ENCODE results near the gene ACOXL. TPM values are rescaled to one million over a fixed set of nuclear protein-coding genes. Genes with fewer than 3 reads are reported as not detected.

The ACOXL gene
- total RNA-seq, 2 experiments from 2014 or later, result not detected

DNA sequence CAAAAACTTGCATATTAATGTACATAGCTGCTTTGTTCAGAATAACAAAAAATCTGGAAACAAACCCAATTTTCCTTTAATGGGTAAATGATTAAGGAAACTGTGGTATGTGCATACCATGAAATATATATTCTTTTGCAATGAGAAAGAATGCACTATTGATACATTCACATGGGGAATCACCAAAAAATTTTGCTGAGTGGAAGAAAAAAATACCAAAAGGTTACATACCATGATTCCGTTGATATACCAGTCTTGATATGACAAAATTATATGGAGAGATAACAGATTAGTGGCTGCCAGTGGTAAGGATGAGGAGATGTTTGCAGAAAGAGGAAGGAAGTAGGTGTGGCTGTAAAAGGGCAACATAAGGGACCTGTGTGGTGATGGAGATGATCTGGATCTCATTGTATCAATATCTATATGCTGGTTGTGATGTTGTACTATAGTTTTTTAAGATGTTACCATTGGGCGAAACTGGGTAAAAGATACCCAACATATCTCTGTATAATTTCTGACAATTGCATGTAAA is 333.8 kb downstream of the ACOXL start:
- POLR2A ChIA-PET, result no interaction called here
- H3K4me3 ChIP-seq (ENCODE audit: low read length), result no peak overlapping the region
- Mint-ChIP-seq H3K27me3 (no peaks in the 10 kb centered on the region), H3K27ac (no peak overlapping the region), H3K36me3 (ENCODE audit: low read depth) (no peaks in the 10 kb centered on the region), H3K4me1 (ENCODE audit: low read depth) (peaks cover 5% of the 10 kb centered on the region), H3K9me3 (no peaks in the 10 kb centered on the region), H3K4me3 (no peak overlapping the region)
- intact Hi-C loops (cut with DNase I, micrococcal nuclease), result no loop called here
- no peaks in the 10 kb centered on the region for H3K4me1 ChIP-seq (ENCODE audit: insufficient read depth, low read length)
- H3K9me3 ChIP-seq (ENCODE audit: control insufficient read depth in 1 of 2, insufficient read depth in 1 of 2, low read length in 2 of 2), result no peaks in the 10 kb centered on the region
- ATAC-seq (ENCODE audit: poor library complexity) (no peak), DNase-seq (no peak)
- TF ChIP-seq, protein P1, sequence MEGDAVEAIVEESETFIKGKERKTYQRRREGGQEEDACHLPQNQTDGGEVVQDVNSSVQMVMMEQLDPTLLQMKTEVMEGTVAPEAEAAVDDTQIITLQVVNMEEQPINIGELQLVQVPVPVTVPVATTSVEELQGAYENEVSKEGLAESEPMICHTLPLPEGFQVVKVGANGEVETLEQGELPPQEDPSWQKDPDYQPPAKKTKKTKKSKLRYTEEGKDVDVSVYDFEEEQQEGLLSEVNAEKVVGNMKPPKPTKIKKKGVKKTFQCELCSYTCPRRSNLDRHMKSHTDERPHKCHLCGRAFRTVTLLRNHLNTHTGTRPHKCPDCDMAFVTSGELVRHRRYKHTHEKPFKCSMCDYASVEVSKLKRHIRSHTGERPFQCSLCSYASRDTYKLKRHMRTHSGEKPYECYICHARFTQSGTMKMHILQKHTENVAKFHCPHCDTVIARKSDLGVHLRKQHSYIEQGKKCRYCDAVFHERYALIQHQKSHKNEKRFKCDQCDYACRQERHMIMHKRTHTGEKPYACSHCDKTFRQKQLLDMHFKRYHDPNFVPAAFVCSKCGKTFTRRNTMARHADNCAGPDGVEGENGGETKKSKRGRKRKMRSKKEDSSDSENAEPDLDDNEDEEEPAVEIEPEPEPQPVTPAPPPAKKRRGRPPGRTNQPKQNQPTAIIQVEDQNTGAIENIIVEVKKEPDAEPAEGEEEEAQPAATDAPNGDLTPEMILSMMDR (IDR thresholded peaks at IDR 0.05), result no peak
- CTCF ChIA-PET, result no interaction called here
- H3K27ac ChIP-seq (ENCODE audit: low read depth in 1 of 2, low read length in 2 of 2), result no peak overlapping the region
- H3K36me3 ChIP-seq (ENCODE audit: insufficient read depth, low read length), result no peaks in the 10 kb centered on the region
- H3K27me3 ChIP-seq (ENCODE audit: control insufficient read depth in 1 of 2, insufficient read depth in 2 of 2, low read length in 2 of 2), result no peaks in the 10 kb centered on the region

DNA sequence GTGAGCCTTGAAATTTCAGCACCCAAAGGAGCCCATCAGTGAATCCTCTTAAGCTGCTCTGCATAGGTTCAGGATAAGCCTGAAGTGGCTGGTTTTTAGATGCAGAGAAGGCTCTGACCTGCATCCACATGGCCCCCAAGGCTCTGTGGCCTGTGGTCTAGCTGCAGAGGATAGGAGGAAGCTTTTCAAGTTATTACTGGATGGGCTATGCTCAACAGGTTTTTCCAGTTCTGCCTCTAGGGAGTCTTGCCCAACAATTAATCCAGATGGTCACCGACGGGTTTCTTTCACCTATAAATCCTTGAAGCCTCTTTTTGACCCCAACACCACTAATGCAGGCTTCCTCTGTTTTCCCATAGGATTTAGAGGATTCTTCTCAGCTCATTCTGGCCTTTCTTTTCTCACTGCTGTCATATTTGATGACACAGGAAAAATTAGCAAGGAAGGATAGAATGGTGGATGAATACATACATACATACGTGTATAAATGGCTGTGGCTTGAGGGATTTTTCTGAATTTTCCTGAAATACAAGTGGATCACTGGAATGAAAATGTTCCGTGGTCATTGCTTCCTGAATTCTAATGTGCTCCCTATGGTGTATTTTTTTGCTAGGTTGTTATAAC is 336.2 kb downstream of the ACOXL start:
- H3K27ac Mint-ChIP-seq, result no peak overlapping the region

DNA sequence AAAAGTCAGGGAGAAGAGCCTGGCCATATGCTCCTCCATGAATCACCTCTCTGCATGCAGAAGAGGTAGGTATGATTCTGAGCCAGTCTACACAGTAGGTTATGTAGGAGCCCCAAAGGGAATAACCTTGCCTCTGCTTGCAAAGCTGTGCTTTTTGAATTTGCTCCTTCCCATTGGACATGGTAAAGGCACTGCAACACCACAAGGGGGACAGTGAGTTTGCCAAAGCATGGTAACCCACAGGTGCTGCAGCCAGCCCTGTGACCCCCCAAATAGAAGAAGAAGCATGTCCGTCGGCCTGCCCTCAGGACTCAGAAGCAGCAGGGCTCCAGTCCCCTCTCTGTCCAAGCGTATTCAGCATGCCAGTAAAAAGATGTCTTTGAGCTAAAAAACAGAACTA is 337.3 kb downstream of the ACOXL start:
- H3K4me1 Mint-ChIP-seq (ENCODE audit: low read depth), result peaks cover 5% of the 10 kb centered on the region
- peaks cover 5% of the 10 kb centered on the region for H3K27me3 Mint-ChIP-seq
- H3K4me3 Mint-ChIP-seq, result no peak overlapping the region
- no peaks in the 10 kb centered on the region for H3K27me3 ChIP-seq (ENCODE audit: control insufficient read depth in 1 of 2, insufficient read depth in 2 of 2, low read length in 2 of 2)
- DNase-seq (no peak), ATAC-seq (ENCODE audit: poor library complexity) (no peak)
- POLR2A ChIA-PET, result no interaction called here
- CTCF ChIA-PET, result no interaction called here
- no peaks in the 10 kb centered on the region for H3K36me3 ChIP-seq (ENCODE audit: insufficient read depth, low read length)
- no peak overlapping the region for H3K27ac Mint-ChIP-seq
- H3K9me3 Mint-ChIP-seq, result peaks cover 6% of the 10 kb centered on the region
- no peaks in the 10 kb centered on the region for H3K9me3 ChIP-seq (ENCODE audit: control insufficient read depth in 1 of 2, insufficient read depth in 1 of 2, low read length in 2 of 2)
- TF ChIP-seq, protein P1 (IDR thresholded peaks at IDR 0.05), result no peak
- no peaks in the 10 kb centered on the region for H3K4me1 ChIP-seq (ENCODE audit: insufficient read depth, low read length)
- no peaks in the 10 kb centered on the region for H3K36me3 Mint-ChIP-seq (ENCODE audit: low read depth)
- no peak overlapping the region for H3K4me3 ChIP-seq (ENCODE audit: low read length)
- no peak overlapping the region for H3K27ac ChIP-seq (ENCODE audit: low read depth in 1 of 2, low read length in 2 of 2)
- intact Hi-C loops (cut with DNase I, micrococcal nuclease), result no loop called here

More for the DNA sequence above, 336.2 kb downstream of the ACOXL start:
- no peaks in the 10 kb centered on the region for H3K9me3 Mint-ChIP-seq
- H3K4me3 ChIP-seq (ENCODE audit: low read length), result no peak overlapping the region
- DNase-seq (no peak), ATAC-seq (ENCODE audit: poor library complexity) (no peak)
- H3K27me3 Mint-ChIP-seq, result peaks cover 5% of the 10 kb centered on the region
- TF ChIP-seq, protein P1 (IDR thresholded peaks at IDR 0.05), result no peak
- no peaks in the 10 kb centered on the region for H3K9me3 ChIP-seq (ENCODE audit: control insufficient read depth in 1 of 2, insufficient read depth in 1 of 2, low read length in 2 of 2)
- H3K27ac ChIP-seq (ENCODE audit: low read depth in 1 of 2, low read length in 2 of 2), result no peak overlapping the region
- intact Hi-C loops (cut with DNase I, micrococcal nuclease), result no loop called here
- no peaks in the 10 kb centered on the region for H3K4me1 ChIP-seq (ENCODE audit: insufficient read depth, low read length)
- H3K36me3 ChIP-seq (ENCODE audit: insufficient read depth, low read length), result no peaks in the 10 kb centered on the region
- H3K27me3 ChIP-seq (ENCODE audit: control insufficient read depth in 1 of 2, insufficient read depth in 2 of 2, low read length in 2 of 2), result no peaks in the 10 kb centered on the region
- no peaks in the 10 kb centered on the region for H3K36me3 Mint-ChIP-seq (ENCODE audit: low read depth)
- H3K4me1 Mint-ChIP-seq (ENCODE audit: low read depth), result peaks cover 5% of the 10 kb centered on the region
- ChIA-PET CTCF (no interaction called here), POLR2A (no interaction called here)
- H3K4me3 Mint-ChIP-seq, result no peak overlapping the region

Data from CD4-positive, alpha-beta T cell (primary cell).